Ramos (cell line): ENCODE data around the gene E2F3.
"Not testable (repeated sequence)": the region's sequence is repeated elsewhere in the genome, so short reads cannot be mapped to it uniquely, and the experiment has no call there.

Experiments
- in situ Hi-C: fragments of 300-500 bp; cut with MboI; formaldehyde crosslinking; loops from one replicate; pipeline ENCODE4 v1.14.3; 2022; ENCODE audit warnings: low sequenced_read_pairs; ENCODE audit not compliant: unreplicated experiment

The E2F3 gene

GRCh38 chr6:20459682-20460081, 58.0 kb downstream of the E2F3 start:
- in situ Hi-C loops, result no loop called here

GRCh38 chr6:20461576-20461975, 59.9 kb downstream of the E2F3 start:
- in situ Hi-C loops, result no loop called here

- in situ Hi-C loops, result no loop called here
Measured at GRCh38 chr6:20463396-20463795, 61.7 kb downstream of the E2F3 start.

- in situ Hi-C loops, result no loop called here
Measured at GRCh38 chr6:20464041-20464440, 62.4 kb downstream of the E2F3 start.

DNA sequence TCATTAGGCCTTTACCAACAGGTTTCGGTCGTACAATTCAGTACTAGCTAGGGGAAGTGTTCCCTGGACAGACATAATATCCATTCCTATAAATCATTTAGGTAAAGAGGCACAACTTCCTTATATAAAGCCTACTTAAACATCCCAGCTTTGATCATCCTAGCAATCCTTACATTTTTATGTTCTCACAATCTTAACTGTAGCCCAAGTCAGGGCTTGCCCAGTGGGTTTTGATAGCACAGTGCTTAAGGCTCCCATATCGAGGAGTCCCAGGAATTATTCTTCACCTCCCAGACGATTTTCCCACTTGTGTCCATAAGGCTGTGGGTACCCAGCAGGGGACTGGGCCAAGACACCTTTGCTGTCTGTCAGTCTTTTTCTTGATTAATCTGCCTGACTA, 63.2 kb downstream of the E2F3 start:
- in situ Hi-C loops, result no loop called here

DNA sequence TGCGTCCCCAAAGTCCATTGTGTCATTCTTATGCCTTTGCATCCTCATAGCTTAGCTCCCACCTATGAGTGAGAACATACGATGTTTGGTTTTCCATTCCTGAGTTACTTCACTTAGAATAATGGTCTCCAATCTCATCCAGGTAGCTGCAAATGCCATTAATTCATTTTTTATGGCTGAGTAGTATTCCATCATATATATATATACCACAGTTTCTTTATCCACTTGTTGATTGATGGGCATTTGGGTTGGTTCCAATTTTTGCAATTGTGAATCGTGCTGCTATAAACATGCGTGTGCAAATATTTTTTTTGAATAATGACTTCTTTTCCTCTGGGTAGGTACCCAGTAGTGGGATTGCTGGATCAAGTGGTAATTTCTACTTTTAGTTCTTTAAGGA, 63.9 kb downstream of the E2F3 start:
- in situ Hi-C loops, result not testable (repeated sequence)

GRCh38 chr6:20467437-20467836, 65.8 kb downstream of the E2F3 start:
- in situ Hi-C loops, result no loop called here

- in situ Hi-C loops, result no loop called here
Measured at GRCh38 chr6:20468209-20468608, 66.5 kb downstream of the E2F3 start.

- in situ Hi-C loops, result no loop called here
Measured at GRCh38 chr6:20472748-20473147, 71.1 kb downstream of the E2F3 start.

DNA sequence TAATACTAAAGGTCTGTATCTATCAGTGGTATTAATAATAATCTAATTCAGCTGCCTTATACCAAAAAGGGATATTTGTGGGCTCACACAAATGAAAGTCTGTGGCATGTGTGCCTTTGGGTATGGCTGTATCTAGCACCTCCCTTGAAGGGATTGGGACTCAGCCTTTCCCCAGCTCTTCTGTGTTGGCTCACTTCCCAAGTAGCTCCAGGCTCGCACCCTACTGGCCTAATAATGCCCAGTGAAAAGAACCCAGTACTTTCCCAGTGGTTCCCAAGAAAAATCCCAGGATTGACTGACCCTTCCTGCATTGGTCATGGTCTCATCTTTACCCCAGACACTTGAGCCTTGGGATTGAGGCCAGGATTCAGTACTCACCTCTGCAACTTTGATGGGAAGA, 71.8 kb downstream of the E2F3 start:
- in situ Hi-C loops, result no loop called here

DNA sequence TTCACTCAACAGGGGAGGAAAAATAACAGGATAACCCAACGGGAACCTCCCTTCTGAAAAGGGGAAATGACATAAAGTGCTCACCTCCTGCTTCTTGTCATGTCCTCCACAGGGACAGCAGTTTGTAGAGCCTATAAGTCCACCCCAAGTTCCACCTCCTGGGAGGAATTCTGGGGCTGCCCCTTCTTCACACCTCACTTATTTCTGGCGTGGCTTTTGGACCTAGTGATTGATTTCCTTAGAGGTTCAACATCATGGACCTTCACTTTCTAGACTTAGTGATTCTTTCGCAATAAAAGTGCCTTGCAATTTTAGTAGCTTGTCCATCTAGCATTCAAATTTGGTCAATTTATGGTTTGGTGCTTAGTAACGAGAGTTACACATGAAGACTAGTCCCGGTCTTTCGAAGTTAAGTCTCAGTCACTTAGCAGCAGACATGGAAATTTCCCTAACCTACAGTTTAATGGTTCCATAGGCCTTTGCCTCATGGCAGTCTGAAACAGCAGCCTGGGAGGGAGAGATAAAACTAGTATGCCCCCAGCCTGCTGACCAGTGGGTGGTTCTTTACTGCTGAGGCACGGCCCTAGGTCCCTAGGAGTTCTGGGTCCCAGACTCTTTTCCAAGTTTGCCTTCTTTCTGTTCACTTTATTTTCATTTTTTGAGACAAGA, 73.3 kb downstream of the E2F3 start:
- in situ Hi-C loops, result no loop called here

- in situ Hi-C loops, result no loop called here
Measured at GRCh38 chr6:20476501-20477043, 74.9 kb downstream of the E2F3 start.

- in situ Hi-C loops, result no loop called here
Measured at GRCh38 chr6:20477485-20477884, 75.8 kb downstream of the E2F3 start.

GRCh38 chr6:20479060-20479459, 77.4 kb downstream of the E2F3 start:
- in situ Hi-C loops, result no loop called here

- in situ Hi-C loops, result no loop called here
Measured at GRCh38 chr6:20479526-20479925, 77.8 kb downstream of the E2F3 start.

- in situ Hi-C loops, result no loop called here
Measured at GRCh38 chr6:20481281-20481680, 79.6 kb downstream of the E2F3 start.

DNA sequence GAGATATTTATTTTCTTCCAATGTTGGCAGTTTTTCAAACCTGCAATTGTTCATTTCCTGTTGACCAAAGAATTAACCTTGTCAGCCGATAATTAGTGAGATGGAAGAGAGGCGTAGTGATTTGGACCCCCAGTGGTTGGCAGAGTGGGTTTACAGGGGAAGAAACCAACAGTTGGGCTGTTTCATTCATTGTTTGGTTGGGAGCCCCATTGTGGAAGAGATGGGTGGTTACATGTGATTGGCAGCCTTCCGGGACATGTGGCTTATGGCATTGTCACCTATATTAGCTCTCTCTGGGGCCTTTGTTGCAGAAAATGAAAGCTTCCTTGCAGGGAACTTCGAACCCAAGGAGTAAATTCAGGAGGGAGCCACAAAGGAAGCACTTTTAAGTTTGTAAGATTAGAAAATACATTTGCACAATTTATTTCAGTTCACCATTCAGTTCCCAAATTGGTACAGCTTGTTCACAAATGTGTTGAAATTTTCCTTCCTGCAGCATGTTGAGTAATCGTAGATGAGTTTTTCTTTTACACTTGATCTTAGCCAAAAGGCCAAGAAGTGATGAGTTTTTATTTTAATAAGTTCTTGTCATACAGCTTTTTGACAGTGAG, 82.3 kb downstream of the E2F3 start:
- in situ Hi-C loops, result no loop called here

GRCh38 chr6:20486641-20487040, 85.0 kb downstream of the E2F3 start:
- in situ Hi-C loops, result no loop called here

- in situ Hi-C loops, result no loop called here
Measured at GRCh38 chr6:20487669-20488375, 86.1 kb downstream of the E2F3 start.

DNA sequence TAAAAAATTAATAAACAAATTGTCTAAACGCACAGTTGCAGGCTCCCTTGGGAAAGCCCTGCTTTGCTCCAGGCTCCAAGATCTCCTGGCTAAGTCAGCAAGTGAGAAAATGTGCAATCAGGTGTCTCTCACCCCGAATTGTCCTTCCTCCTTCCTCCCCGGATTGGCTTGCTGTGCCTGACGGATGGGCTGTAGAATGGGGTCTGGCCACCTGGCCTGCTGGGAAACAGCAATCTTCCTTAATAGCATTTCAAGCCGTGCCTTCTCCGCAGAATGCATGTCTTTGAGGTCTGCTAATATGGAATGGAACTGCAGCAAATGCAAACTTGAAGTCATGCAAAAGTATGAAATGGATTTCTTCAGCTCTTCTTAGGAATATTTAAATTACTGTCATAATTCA, 88.9 kb downstream of the E2F3 start:
- in situ Hi-C loops, result no loop called here

GRCh38 chr6:20492099-20492498, 90.4 kb downstream of the E2F3 start:
- in situ Hi-C loops, result no loop called here
